ENCODE measurements around the gene CNNM1. TPM values are rescaled to one million over a fixed set of nuclear protein-coding genes. Genes with fewer than 3 reads are reported as not detected.
A peak's percentile ranks its signal among the peaks of the same experiment; 100 is the strongest.

Gene CNNM1
- total and polyA plus RNA-seq, 4 donors, result 0.15 to 0.52 (median 0.19) TPM

DNA sequence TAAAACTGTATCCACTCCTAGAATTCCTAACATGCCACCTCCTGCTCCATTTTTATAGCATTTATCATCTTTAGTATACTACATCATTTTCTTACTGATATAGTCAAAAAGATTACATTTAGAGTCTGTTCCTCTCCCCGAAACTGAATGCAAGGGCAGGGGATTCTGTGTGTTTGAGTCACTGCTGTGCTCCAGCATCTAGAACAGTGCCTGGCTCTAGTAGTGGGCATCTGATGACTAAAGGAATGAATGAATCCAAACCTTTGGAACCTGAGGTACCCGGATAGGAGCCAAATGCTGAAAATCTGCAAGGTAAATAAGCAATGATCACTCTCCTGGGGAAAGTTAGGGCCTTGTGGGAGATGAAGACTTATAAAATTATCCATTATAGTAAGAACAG lies 82.4 kb downstream of the CNNM1 start:
- 97% methylated on average over 2 of the region's 2 CpGs for WGBS, 2 donors
- TF ChIP-seq, protein P1, sequence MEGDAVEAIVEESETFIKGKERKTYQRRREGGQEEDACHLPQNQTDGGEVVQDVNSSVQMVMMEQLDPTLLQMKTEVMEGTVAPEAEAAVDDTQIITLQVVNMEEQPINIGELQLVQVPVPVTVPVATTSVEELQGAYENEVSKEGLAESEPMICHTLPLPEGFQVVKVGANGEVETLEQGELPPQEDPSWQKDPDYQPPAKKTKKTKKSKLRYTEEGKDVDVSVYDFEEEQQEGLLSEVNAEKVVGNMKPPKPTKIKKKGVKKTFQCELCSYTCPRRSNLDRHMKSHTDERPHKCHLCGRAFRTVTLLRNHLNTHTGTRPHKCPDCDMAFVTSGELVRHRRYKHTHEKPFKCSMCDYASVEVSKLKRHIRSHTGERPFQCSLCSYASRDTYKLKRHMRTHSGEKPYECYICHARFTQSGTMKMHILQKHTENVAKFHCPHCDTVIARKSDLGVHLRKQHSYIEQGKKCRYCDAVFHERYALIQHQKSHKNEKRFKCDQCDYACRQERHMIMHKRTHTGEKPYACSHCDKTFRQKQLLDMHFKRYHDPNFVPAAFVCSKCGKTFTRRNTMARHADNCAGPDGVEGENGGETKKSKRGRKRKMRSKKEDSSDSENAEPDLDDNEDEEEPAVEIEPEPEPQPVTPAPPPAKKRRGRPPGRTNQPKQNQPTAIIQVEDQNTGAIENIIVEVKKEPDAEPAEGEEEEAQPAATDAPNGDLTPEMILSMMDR (IDR thresholded peaks at IDR 0.05; ENCODE audit: control extremely low read depth, extremely low read depth), result no peak
- no peaks in the 10 kb centered on the region for H3K4me1 ChIP-seq (ENCODE audit: control insufficient read depth in 5 of 5, insufficient read depth in 5 of 5, low read length in 5 of 5)
- H3K27me3 ChIP-seq (ENCODE audit: control insufficient read depth in 3 of 3, insufficient read depth in 3 of 3, low read length in 2 of 3), result no peaks in the 10 kb centered on the region
- DNase-seq, result no peak
- H3K36me3 ChIP-seq (ENCODE audit: control insufficient read depth in 4 of 4, insufficient read depth in 4 of 4, low read length in 4 of 4), result peaks cover 0 to 6% (median 2%) of the 10 kb centered on the region in 4 donors
- no peaks in the 10 kb centered on the region for H3K9me3 ChIP-seq (ENCODE audit: control insufficient read depth in 4 of 4, insufficient read depth in 3 of 4, low read length in 3 of 4)
- no peak overlapping the region for H3K27ac ChIP-seq (ENCODE audit: low read depth in 1 of 2, low read length in 1 of 2)
- no peak overlapping the region for H3K9ac ChIP-seq (ENCODE audit: insufficient read depth in 1 of 2, low read length in 2 of 2)
- H3K4me3 ChIP-seq, result no peak overlapping the region
- no peak for ATAC-seq (ENCODE audit: insufficient read depth, low FRiP score)

DNA sequence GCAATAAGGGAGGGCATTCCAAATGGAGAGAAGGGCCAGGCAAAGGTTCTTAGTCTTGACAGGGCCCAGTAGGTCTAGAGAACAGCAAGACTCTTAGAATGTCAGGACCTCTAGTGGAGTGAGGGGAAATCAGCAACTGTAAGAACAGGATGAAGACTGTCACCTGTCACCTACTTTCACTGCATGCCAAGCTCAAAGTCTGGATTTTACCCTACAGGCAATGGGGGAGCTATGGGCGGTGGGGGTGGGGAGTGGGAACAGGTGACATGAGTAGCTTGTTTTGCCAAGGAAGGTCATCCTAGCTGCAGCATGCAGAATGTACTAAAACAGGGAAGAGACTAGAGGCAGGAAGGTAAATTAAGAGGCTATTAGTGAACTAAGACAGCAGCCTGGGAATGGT lies 82.9 kb downstream of the CNNM1 start:
- no peak overlapping the region for H3K9ac ChIP-seq (ENCODE audit: insufficient read depth in 1 of 2, low read length in 2 of 2)
- no peaks in the 10 kb centered on the region for H3K27me3 ChIP-seq (ENCODE audit: control insufficient read depth in 3 of 3, insufficient read depth in 3 of 3, low read length in 2 of 3)
- DNase-seq (no peak), ATAC-seq (ENCODE audit: insufficient read depth, low FRiP score) (no peak)
- H3K4me3 ChIP-seq, result no peak overlapping the region
- H3K27ac ChIP-seq (ENCODE audit: low read depth in 1 of 2, low read length in 1 of 2), result peak overlapping the region in 1 of 2 donors; percentile 71
- peaks cover 0 to 2% (median 0%) of the 10 kb centered on the region in 4 donors for H3K36me3 ChIP-seq (ENCODE audit: control insufficient read depth in 4 of 4, insufficient read depth in 4 of 4, low read length in 4 of 4)
- H3K4me1 ChIP-seq (ENCODE audit: control insufficient read depth in 5 of 5, insufficient read depth in 5 of 5, low read length in 5 of 5), result no peaks in the 10 kb centered on the region
- no peaks in the 10 kb centered on the region for H3K9me3 ChIP-seq (ENCODE audit: control insufficient read depth in 4 of 4, insufficient read depth in 3 of 4, low read length in 3 of 4)
- TF ChIP-seq, protein P1 (IDR thresholded peaks at IDR 0.05; ENCODE audit: control extremely low read depth, extremely low read depth), result no peak
- WGBS, 2 donors, result 100% methylated on average over 1 of the region's 1 CpG

DNA sequence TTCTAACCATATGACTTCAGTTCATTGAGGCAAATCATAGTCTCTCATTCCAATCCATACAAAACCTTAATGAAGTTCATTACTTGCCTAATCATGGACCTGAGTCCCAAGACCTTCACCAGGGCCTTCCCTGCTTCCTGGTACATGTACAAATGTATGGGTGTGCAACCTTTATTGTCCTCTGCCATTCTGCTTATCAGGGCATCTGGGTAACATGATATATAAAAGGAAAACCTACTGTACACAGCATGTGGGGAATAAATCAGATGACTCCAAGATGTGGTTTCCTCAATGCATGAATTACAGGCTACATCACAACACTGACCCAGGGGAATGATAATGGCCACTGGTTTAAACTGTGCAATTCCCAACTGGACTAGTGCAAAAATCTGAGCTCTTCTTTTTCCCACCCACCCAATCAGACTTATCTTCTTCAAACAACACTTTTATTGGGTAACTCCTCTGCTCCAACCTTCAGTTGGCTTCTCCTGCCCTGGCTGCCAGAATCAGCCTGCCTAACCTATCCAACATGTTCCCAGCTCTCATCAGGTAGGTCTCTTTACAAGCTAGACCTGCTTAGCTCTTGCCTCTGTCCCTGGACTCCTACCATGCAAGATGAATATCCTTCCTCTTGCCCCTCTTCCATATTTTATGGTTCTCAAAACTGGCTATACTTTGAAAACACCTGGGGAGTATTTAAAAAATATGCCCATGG lies 89.9 kb downstream of the CNNM1 start:
- H3K36me3 ChIP-seq (ENCODE audit: control insufficient read depth in 4 of 4, insufficient read depth in 4 of 4, low read length in 4 of 4), result peaks cover 6 to 20% (median 16%) of the 10 kb centered on the region in 4 donors
- H3K27ac ChIP-seq (ENCODE audit: low read depth in 1 of 2, low read length in 1 of 2), result no peak overlapping the region
- no peaks in the 10 kb centered on the region for H3K9me3 ChIP-seq (ENCODE audit: control insufficient read depth in 4 of 4, insufficient read depth in 3 of 4, low read length in 3 of 4)
- no peak overlapping the region for H3K9ac ChIP-seq (ENCODE audit: insufficient read depth in 1 of 2, low read length in 2 of 2)
- TF ChIP-seq, protein P1 (IDR thresholded peaks at IDR 0.05; ENCODE audit: control extremely low read depth, extremely low read depth), result no peak
- H3K4me1 ChIP-seq (ENCODE audit: control insufficient read depth in 5 of 5, insufficient read depth in 5 of 5, low read length in 5 of 5), result peaks cover 0 to 14% (median 0%) of the 10 kb centered on the region in 5 donors
- H3K4me3 ChIP-seq, result no peak overlapping the region
- ATAC-seq (ENCODE audit: insufficient read depth, low FRiP score), result no peak
- no peaks in the 10 kb centered on the region for H3K27me3 ChIP-seq (ENCODE audit: control insufficient read depth in 3 of 3, insufficient read depth in 3 of 3, low read length in 2 of 3)
- DNase-seq, result no peak

All from lung (tissue), 12 donors.